Fibroblast of mammary gland (primary cell): Measurements from ENCODE around the gene EPHA7.

Source experiments
- DNase-seq: peaks from one replicate; pipeline ENCODE4 v3.0.0-alpha.2; 2010; ENCODE audit warnings: low read depth
- H3K4me3 ChIP-seq: 2 replicates; pipeline ENCODE4 v1.5.1; 2011; ENCODE audit warnings: low read depth, mild to moderate bottlenecking, low read length, moderate library complexity; ENCODE audit not compliant: control insufficient read depth
- CTCF ChIP-seq: conservative IDR thresholded peaks from 2 replicates; pipeline ENCODE4 v1.5.1; 2011; ENCODE audit warnings: low read depth, low read length, inconsistent platforms; ENCODE audit not compliant: control insufficient read depth, insufficient read depth

Gene EPHA7

GRCh38 chr6:93299622-93300021 is 119.7 kb downstream of the EPHA7 start:
- no peak for TF ChIP-seq CTCF
- DNase-seq: no peak
- H3K4me3 ChIP-seq: no peak overlapping the region

GRCh38 chr6:93295631-93296030 is 123.7 kb downstream of the EPHA7 start:
- DNase-seq: no peak
- no peak overlapping the region for H3K4me3 ChIP-seq
- TF ChIP-seq CTCF: no peak

- TF ChIP-seq CTCF: no peak
- no peak overlapping the region for H3K4me3 ChIP-seq
- no peak for DNase-seq
Measured at GRCh38 chr6:93294879-93295278, 124.5 kb downstream of the EPHA7 start.

- DNase-seq: no peak
- TF ChIP-seq CTCF: no peak
- no peak overlapping the region for H3K4me3 ChIP-seq
Measured at GRCh38 chr6:93293872-93294271, 125.5 kb downstream of the EPHA7 start.

- no peak for TF ChIP-seq CTCF
- H3K4me3 ChIP-seq: no peak overlapping the region
- DNase-seq: no peak
Measured at GRCh38 chr6:93293460-93293859, 125.9 kb downstream of the EPHA7 start.

- no peak for DNase-seq
- H3K4me3 ChIP-seq: no peak overlapping the region
- TF ChIP-seq CTCF: no peak
Measured at GRCh38 chr6:93282521-93283031, 136.8 kb downstream of the EPHA7 start.

GRCh38 chr6:93278241-93278640 is 141.1 kb downstream of the EPHA7 start:
- no peak overlapping the region for H3K4me3 ChIP-seq
- no peak for DNase-seq
- no peak for TF ChIP-seq CTCF
